ENCODE measurements around the gene ADAMTS9.

ADAMTS9 gene

DNA sequence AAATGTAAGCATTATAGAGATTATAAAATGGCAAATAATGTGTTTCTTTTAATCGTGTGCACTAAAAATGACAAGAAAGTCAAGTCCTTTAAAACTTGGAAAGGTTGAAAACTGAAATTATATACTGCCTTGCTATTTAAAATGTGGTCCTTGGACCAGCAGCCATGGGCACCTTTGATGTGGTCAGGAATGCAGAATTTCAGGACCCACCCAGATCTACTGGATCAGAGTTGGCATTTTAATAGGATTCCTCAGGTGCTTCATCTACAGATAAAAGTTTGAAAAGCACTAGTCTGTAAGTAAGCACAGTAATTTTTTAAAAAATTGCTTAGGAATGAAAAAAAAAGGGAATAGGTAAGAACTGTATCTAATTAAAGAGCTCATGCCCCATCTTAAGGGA lies 55.8 kb downstream of the ADAMTS9 start:
- H3K27ac ChIP-seq, result no peak overlapping the region
- H3K9me3 ChIP-seq (ENCODE audit: severe bottlenecking), result no peaks in the 10 kb centered on the region
- no peak overlapping the region for H3K4me3 ChIP-seq (ENCODE audit: low read depth, low read length)
- no peak for TF ChIP-seq CTCF (IDR thresholded peaks at IDR 0.05; ENCODE audit: low read depth, low read length)
- no peak for DNase-seq
- no peaks in the 10 kb centered on the region for H3K36me3 ChIP-seq
- H3K27me3 ChIP-seq (ENCODE audit: insufficient read depth, low read depth, severe bottlenecking), result no peaks in the 10 kb centered on the region

- no peaks in the 10 kb centered on the region for H3K27me3 ChIP-seq (ENCODE audit: insufficient read depth, low read depth, severe bottlenecking)
These were observed 60.1 kb downstream of the ADAMTS9 start for GRCh38 chr3:64627471-64628321.

DNA sequence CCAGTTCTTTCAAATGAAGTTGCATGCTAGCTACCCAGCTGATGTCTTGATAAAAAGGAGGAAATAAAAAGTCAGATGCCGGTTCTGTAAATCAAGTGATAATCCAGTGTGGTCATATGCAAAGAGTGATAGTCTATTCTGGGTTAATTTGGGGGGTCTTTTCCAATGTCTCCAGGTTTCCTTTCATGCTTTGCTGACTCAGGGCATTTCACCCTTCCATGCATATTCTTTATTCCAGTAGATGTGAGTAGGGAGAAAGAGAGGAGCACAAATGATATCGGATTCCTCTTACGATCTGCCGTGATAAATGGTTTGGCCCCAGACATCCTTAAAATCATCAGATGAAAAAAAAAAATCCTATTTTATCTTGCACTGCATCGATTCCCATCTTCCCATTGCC lies 60.8 kb downstream of the ADAMTS9 start:
- DNase-seq, result no peak
- Histone ChIP-seq H3K4me3 (ENCODE audit: low read depth, low read length) (no peak overlapping the region), H3K27ac (no peak overlapping the region), H3K27me3 (ENCODE audit: insufficient read depth, low read depth, severe bottlenecking) (no peaks in the 10 kb centered on the region), H3K36me3 (no peaks in the 10 kb centered on the region), H3K9me3 (ENCODE audit: severe bottlenecking) (no peaks in the 10 kb centered on the region)
- no peak for TF ChIP-seq CTCF (IDR thresholded peaks at IDR 0.05; ENCODE audit: low read depth, low read length)

More at GRCh38 chr3:64627471-64628321, 60.1 kb downstream of the ADAMTS9 start:
- H3K9me3 ChIP-seq (ENCODE audit: severe bottlenecking), result no peaks in the 10 kb centered on the region
- TF ChIP-seq CTCF (IDR thresholded peaks at IDR 0.05; ENCODE audit: low read depth, low read length), result no peak
- DNase-seq, result no peak
- no peak overlapping the region for H3K27ac ChIP-seq
- no peaks in the 10 kb centered on the region for H3K36me3 ChIP-seq
- H3K4me3 ChIP-seq (ENCODE audit: low read depth, low read length), result no peak overlapping the region

DNA sequence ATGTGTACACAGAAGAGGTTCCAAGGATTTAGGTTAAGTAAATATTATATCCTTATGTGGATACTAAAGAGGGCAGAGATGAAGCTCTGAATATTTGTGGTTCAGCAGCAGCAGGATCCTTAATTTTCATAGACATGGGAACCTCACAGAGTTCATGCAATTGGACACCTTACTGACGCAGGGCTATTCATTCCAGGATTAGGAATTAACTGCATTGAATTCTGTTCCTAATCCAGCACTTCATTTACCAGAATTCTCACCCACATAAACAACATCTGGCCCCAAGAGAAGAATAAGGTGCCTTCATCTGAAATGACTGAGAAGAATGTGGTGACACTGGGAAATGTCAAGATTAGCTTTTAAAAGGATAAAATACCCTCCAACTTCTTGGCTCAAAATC lies 62.4 kb downstream of the ADAMTS9 start:
- TF ChIP-seq CTCF (IDR thresholded peaks at IDR 0.05; ENCODE audit: low read depth, low read length), result no peak
- no peaks in the 10 kb centered on the region for H3K27me3 ChIP-seq (ENCODE audit: insufficient read depth, low read depth, severe bottlenecking)
- no peaks in the 10 kb centered on the region for H3K9me3 ChIP-seq (ENCODE audit: severe bottlenecking)
- no peak for DNase-seq
- no peaks in the 10 kb centered on the region for H3K36me3 ChIP-seq
- H3K27ac ChIP-seq, result no peak overlapping the region
- no peak overlapping the region for H3K4me3 ChIP-seq (ENCODE audit: low read depth, low read length)

- TF ChIP-seq CTCF (IDR thresholded peaks at IDR 0.05; ENCODE audit: low read depth, low read length), result no peak
- no peaks in the 10 kb centered on the region for H3K36me3 ChIP-seq
These were observed 64.7 kb downstream of the ADAMTS9 start for GRCh38 chr3:64623125-64623524.

More at GRCh38 chr3:64623125-64623524, 64.7 kb downstream of the ADAMTS9 start:
- no peak overlapping the region for H3K4me3 ChIP-seq (ENCODE audit: low read depth, low read length)
- no peak overlapping the region for H3K27ac ChIP-seq
- H3K27me3 ChIP-seq (ENCODE audit: insufficient read depth, low read depth, severe bottlenecking), result no peaks in the 10 kb centered on the region
- DNase-seq, result no peak
- H3K9me3 ChIP-seq (ENCODE audit: severe bottlenecking), result no peaks in the 10 kb centered on the region
